ENCODE data around the gene LRP3. TPM values are rescaled to one million over a fixed set of nuclear protein-coding genes. Genes with fewer than 3 reads are reported as not detected.
A peak's percentile ranks its signal among the peaks of the same experiment; 100 is the strongest.

Gene LRP3
- total RNA-seq, 1 donor from 2014 or later: 9.0 TPM

DNA sequence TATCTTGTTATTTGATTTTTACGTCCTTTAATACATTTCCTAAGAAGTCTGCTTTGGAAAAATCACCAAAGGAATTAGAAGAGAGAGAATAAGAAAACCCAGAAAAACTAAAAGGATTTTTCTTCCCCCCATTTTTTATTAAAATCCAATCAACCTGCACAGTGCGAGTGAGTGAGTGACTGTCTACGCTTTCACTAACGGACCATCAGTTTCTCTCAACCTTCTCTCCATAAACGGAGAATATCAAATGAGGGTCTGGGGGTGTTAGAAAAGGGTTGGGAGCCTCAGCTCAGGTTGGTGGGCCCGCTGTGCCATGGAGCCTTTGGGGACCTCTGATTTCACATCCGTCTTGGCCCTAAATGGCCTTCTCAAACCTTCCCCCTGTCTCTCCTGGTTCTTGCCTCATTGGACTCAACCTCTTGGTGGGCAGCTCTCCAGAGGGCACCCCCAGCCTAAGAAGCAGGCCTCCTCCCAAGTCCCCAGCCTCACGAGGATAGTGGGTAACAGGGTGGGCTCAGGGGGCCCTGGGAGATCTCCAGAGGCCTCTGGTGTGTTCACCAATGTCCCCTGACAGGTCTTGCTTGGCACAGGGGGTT is 763 bp upstream of the LRP3 start:
- TF ChIP-seq, protein P1, sequence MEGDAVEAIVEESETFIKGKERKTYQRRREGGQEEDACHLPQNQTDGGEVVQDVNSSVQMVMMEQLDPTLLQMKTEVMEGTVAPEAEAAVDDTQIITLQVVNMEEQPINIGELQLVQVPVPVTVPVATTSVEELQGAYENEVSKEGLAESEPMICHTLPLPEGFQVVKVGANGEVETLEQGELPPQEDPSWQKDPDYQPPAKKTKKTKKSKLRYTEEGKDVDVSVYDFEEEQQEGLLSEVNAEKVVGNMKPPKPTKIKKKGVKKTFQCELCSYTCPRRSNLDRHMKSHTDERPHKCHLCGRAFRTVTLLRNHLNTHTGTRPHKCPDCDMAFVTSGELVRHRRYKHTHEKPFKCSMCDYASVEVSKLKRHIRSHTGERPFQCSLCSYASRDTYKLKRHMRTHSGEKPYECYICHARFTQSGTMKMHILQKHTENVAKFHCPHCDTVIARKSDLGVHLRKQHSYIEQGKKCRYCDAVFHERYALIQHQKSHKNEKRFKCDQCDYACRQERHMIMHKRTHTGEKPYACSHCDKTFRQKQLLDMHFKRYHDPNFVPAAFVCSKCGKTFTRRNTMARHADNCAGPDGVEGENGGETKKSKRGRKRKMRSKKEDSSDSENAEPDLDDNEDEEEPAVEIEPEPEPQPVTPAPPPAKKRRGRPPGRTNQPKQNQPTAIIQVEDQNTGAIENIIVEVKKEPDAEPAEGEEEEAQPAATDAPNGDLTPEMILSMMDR (IDR thresholded peaks at IDR 0.05; ENCODE audit: insufficient read depth, low read length, severe bottlenecking): no peak
- FAIRE-seq: no peak
- peaks cover 2% of the 10 kb centered on the region for H3K27me3 ChIP-seq (ENCODE audit: control insufficient read depth, insufficient read depth, low read length)
- DNase-seq (ENCODE audit: low read depth): no peak
- no peaks in the 10 kb centered on the region for H3K36me3 ChIP-seq (ENCODE audit: control insufficient read depth, insufficient read depth, low read length)
- H3K4me3 ChIP-seq (ENCODE audit: low read depth, low read length): no peak overlapping the region

- H3K27me3 ChIP-seq (ENCODE audit: control insufficient read depth, insufficient read depth, low read length): peaks cover 2% of the 10 kb centered on the region
- no peaks in the 10 kb centered on the region for H3K36me3 ChIP-seq (ENCODE audit: control insufficient read depth, insufficient read depth, low read length)
- H3K4me3 ChIP-seq (ENCODE audit: low read depth, low read length): peak overlapping the region; percentile 43
- FAIRE-seq: no peak
- no peak for DNase-seq (ENCODE audit: low read depth)
- TF ChIP-seq, protein P1 (IDR thresholded peaks at IDR 0.05; ENCODE audit: insufficient read depth, low read length, severe bottlenecking): no peak
These were observed 379 bp downstream of the LRP3 start for GRCh38 chr19:33194532-33194885.

DNA sequence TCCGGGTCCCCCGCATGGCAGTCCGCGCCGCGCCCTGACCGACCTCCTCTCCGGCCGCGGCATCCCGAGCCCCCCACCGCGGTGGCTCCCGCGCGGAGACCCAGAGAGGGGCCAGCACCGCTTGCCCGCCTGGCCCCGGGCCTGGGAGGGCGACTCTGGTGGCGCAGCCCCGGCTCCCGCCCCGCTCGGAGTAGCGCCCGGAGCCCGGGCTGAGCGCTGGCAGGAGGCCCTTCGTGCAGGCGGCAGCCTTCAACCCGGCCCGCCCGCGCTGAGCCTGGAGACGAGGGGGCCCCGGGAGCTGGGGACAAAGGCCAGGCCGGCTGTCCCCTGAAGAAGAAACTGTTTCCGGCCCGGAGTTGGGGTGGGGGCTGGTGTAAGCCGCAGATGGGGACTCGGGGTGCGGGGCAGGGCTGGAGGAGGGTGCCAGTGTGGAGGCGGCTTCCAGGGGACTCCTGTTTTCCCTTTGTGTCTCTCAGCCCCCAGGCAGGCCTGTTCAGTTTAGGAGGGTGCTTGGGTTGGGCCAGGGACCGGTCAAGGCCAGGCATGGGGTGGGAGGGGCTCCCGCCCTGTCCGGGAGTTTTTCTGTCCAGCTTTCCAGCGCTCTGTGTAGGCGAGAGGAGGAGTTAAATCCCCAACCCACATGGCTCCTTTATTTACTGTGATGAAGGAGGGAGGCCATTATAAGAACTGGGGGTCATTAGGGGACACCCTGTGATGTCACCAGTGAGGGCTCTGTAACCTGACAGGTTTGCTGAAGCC is 935 bp downstream of the LRP3 start:
- H3K27me3 ChIP-seq (ENCODE audit: control insufficient read depth, insufficient read depth, low read length): peaks cover 2% of the 10 kb centered on the region
- TF ChIP-seq, protein P1 (IDR thresholded peaks at IDR 0.05; ENCODE audit: insufficient read depth, low read length, severe bottlenecking): no peak
- DNase-seq (ENCODE audit: low read depth) (no peak), FAIRE-seq (no peak)
- H3K4me3 ChIP-seq (ENCODE audit: low read depth, low read length): peak overlapping the region; percentile 43
- no peaks in the 10 kb centered on the region for H3K36me3 ChIP-seq (ENCODE audit: control insufficient read depth, insufficient read depth, low read length)

DNA sequence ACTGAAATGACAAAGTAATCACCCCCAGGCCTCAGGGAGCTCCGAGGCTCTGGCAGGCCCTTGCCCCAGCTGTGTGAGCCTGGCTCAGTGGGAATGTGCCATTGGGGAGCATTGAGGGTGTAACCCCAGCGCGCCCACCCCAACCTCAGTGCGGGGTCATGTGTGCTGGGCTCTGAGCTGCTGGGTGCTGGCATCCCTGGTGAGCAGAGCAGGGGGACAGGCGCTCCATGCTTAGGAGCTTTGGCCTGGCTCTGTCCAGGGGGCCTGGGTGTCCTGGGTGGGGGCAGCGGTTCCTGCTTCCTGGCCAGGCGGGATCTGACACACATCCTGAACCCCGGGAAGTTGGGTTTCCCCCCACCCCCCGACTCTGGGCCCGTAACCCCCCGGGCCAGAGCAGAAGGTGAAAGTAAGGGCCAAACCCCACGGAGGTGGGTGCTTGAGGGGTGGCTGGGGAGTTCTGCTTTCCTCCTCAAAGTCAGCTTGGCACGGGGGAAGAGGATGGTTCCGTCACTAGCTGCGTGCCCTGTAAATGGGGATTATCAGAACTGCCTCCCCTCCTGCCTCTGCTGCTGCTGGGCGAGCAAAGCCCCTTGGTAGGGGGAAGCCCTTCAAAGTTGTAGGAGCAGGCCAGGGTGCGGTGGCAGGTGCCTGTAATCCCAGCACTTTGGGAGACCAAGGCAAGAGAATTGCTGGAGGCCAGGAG is 1.7 kb downstream of the LRP3 start:
- FAIRE-seq: no peak
- Histone ChIP-seq H3K36me3 (ENCODE audit: control insufficient read depth, insufficient read depth, low read length) (no peaks in the 10 kb centered on the region), H3K4me3 (ENCODE audit: low read depth, low read length) (peak overlapping the region; percentile 43), H3K27me3 (ENCODE audit: control insufficient read depth, insufficient read depth, low read length) (peaks cover 2% of the 10 kb centered on the region)
- TF ChIP-seq, protein P1 (IDR thresholded peaks at IDR 0.05; ENCODE audit: insufficient read depth, low read length, severe bottlenecking): no peak
- DNase-seq (ENCODE audit: low read depth): no peak

- FAIRE-seq: no peak
These were observed 2.5 kb downstream of the LRP3 start for GRCh38 chr19:33196446-33197193.

More at GRCh38 chr19:33196446-33197193, 2.5 kb downstream of the LRP3 start:
- TF ChIP-seq, protein P1 (IDR thresholded peaks at IDR 0.05; ENCODE audit: insufficient read depth, low read length, severe bottlenecking): no peak
- Histone ChIP-seq H3K36me3 (ENCODE audit: control insufficient read depth, insufficient read depth, low read length) (no peaks in the 10 kb centered on the region), H3K27me3 (ENCODE audit: control insufficient read depth, insufficient read depth, low read length) (peaks cover 2% of the 10 kb centered on the region), H3K4me3 (ENCODE audit: low read depth, low read length) (no peak overlapping the region)
- DNase-seq (ENCODE audit: low read depth): no peak
